HG03565 (cell line): ENCODE results near the gene POLR2H.
A peak's percentile ranks its signal among the peaks of the same experiment; 100 is the strongest.

Source experiments
- ATAC-seq: cut with Tn5 transposase; IDR thresholded peaks from one replicate; pipeline ENCODE4 v1.9.1; 2021; ENCODE audit warnings: mild to moderate bottlenecking, moderate library complexity; ENCODE audit not compliant: unreplicated experiment

The POLR2H gene

GRCh38 chr3:184384856-184385422 is 23.4 kb downstream of the POLR2H start:
- ATAC-seq: no peak

- ATAC-seq: no peak
Measured at GRCh38 chr3:184386047-184386806, 24.7 kb downstream of the POLR2H start.

GRCh38 chr3:184387174-184387714 is 25.7 kb downstream of the POLR2H start:
- ATAC-seq: no peak

- no peak for ATAC-seq
Measured at GRCh38 chr3:184388164-184388935, 26.8 kb downstream of the POLR2H start.

GRCh38 chr3:184388936-184389230 is 27.4 kb downstream of the POLR2H start:
- no peak for ATAC-seq

GRCh38 chr3:184389384-184389783 is 27.9 kb downstream of the POLR2H start:
- ATAC-seq: no peak

- no peak for ATAC-seq
Measured at GRCh38 chr3:184389935-184390528, 28.5 kb downstream of the POLR2H start.

GRCh38 chr3:184391266-184391665 is 29.8 kb downstream of the POLR2H start:
- ATAC-seq: no peak

- no peak for ATAC-seq
Measured at GRCh38 chr3:184395320-184395660, 33.8 kb downstream of the POLR2H start.

- ATAC-seq: no peak
Measured at GRCh38 chr3:184399410-184399809, 37.9 kb downstream of the POLR2H start.

- no peak for ATAC-seq
Measured at GRCh38 chr3:184405075-184406030, 43.8 kb downstream of the POLR2H start.

- no peak for ATAC-seq
Measured at GRCh38 chr3:184409331-184409926, 47.9 kb downstream of the POLR2H start.

- no peak for ATAC-seq
Measured at GRCh38 chr3:184409946-184410500, 48.5 kb downstream of the POLR2H start.

- no peak for ATAC-seq
Measured at GRCh38 chr3:184414418-184415202, 53.1 kb downstream of the POLR2H start.

GRCh38 chr3:184415203-184415490 is 53.6 kb downstream of the POLR2H start:
- ATAC-seq: no peak

GRCh38 chr3:184417619-184418327 is 56.3 kb downstream of the POLR2H start:
- ATAC-seq: peak; percentile 72
